Measurements from ENCODE around the gene MPPED1.

Gene MPPED1

DNA sequence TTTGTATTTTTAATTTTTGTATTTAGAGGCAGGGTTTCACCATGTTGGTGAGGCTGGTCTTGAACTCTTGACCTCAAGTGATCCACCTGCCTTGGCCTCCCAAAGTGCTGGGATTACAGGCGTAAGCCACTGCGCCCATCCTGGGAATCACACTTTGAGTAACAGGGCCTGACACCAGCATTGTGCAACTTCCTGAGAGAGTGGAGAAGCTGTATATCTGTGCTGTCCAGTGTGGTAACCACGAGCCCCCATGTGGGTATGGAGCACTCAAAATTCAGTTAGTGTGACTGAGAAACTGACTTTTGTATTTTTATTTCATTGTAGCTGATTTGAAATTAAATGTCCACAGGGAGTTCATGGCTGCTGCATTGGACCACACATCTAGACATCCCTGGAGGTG lies 36.2 kb downstream of the MPPED1 start:
- DNase-seq (ENCODE audit: low spot score) = no peak

DNA sequence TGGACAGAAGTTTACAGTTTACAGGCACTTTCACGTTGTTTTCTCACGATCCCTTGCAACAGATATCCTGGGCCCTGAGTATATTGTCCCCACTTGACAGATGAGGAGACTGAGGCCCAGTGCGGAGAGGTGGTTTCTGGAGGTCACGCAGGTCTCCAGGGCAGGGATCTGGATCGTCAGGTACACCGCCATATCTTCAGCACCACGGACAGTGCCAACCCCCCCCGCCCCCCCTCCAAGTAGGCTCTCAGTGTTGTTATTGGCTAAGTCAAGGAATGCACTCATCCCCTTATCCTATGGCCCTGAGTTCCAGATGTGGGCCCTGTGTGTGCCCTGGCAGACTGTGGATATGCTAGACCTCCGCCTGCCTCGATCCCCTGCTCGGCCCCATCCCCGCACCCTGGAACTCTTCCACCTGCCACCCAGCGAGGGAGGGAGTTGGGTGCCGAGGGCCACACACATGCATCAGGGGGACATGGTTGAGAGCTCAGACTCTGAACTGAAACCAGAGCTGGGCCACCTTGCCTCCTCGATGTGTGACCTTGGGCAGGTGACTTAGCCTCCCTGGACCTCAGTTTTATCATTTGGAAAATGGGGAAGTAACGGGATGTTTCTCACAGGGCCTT lies 37.5 kb downstream of the MPPED1 start:
- DNase-seq (ENCODE audit: low spot score) = no peak

DNA sequence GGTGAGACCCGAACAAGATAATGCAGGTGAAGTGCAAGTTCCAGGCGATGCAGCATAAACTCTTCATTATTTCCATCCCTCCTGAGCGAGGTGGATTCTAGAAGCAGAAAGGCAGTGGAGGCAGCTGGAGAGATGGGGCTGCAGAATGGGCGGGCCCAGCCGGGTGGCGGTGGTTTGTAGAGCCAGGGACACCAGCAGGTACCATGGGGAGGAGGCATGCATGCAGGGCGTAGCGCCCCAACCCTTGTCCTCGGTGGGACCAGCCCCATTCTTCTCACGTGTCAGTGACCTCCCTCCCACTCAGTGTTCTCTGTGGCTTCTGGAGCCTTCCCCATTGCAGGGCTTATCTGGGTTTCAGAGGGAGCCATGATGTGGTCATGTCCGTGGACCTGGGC lies 38.0 kb downstream of the MPPED1 start:
- no peak for DNase-seq (ENCODE audit: low spot score)

DNA sequence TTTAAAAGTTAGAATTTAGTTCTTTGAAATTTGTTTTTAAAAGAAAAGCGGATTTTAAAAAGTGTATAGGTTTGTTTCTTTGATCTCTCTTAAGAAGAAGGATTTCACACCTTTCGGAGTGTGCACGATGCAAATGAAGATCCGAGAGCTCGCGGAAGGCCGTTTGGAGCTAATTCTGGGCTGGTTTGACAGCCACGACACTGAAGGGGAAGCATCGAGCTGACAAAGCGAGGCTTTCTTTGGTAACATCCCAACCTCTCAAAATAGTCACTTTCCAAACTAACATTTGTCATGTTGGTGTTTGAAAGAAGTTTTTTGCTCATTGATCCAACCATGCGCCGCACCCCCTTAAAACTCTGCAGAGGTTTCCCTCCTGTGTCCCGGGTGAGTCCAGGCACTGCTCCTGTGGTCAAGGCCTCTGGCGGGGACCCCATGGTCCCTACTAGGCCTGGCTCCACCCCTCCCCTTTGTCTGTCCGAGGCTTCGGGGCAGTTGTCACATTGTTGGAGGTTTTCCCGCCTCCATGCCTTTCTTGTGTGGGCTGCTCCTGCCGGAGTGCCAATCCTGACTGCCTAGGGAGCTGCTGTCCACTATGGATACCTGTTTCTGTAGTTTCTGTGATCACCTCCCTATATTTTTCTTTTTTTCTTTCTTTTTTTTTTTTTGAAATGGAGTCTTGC lies 39.7 kb downstream of the MPPED1 start:
- no peak for DNase-seq (ENCODE audit: low spot score)

DNA sequence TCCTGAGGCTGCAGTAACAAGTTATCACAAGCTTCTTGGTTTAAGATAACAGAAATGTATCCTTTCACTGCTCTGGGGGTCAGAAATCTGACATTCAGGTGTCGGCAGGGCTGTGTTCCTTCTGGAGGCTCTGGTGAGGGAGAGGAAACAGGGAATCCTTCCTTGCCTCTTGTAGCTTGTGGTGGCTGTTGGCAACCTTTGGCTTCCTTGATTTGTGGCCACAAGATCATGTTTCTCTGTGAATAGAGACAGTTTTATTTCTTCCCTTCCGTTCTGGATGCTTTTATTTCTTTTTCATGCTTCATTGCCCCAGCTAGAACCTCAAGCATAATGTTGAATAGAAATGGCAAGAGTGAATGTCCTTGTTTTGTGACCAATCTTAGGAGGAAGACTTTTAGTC lies 44.0 kb downstream of the MPPED1 start:
- DNase-seq (ENCODE audit: low spot score) = no peak

DNA sequence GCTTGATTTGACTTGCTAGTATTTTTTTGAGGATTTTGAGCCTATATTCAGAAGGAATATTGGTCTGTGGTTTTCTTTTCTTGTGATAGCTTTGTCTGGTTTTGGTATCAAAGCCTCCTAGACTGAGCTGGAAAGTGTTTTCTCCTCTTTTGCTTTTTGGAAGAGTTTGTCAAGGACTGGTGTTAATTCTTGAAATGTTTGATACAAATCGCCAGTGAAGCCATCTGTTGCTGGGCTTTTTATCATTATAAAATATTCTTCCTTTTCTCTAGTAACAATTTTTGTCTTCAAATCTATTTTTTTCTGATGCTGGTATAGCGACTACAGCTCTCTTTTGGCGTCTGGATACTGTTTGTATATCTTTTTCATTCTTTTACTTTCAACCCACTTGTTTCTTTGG lies 45.2 kb downstream of the MPPED1 start:
- no peak for DNase-seq (ENCODE audit: low spot score)

DNA sequence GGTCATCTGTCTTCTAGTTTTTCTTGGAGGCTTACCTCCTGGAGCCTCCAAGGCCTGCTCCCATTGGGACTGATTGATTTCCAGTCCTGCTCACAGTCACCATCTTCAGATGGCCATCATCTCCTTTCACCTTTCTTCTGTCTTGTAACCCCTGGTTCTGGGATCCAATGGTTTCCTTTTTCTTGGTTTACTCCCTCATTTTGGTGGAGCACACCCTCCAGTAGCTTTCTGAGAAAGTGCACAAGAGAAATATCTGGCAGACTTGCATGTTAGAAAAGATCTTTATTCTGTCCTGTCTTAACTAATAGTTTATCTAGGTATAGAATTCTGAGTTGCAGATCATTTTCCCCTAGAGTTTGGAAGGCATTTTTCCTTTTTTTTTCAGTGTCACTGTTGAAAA lies 50.9 kb downstream of the MPPED1 start:
- no peak for DNase-seq (ENCODE audit: low spot score)

DNA sequence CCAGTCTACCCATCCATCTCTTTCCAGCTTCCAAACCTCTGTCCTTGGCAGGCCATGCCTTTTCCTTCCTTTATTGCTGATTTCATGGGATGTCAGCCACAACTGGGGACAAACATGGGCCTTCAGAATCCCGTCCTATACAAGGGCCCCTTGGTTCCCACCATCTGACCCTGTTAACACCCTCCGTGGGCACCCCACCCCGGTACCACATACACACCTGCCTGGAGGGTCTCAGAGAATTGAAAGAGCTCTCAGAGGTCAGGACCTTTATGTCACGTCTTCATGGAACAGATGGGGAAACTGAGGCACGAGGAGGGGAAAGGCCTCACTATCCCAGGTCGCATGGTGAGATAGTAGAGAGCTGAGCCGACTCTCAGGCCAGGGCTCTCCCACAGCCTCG lies 53.0 kb downstream of the MPPED1 start:
- no peak for DNase-seq (ENCODE audit: low spot score)

DNA sequence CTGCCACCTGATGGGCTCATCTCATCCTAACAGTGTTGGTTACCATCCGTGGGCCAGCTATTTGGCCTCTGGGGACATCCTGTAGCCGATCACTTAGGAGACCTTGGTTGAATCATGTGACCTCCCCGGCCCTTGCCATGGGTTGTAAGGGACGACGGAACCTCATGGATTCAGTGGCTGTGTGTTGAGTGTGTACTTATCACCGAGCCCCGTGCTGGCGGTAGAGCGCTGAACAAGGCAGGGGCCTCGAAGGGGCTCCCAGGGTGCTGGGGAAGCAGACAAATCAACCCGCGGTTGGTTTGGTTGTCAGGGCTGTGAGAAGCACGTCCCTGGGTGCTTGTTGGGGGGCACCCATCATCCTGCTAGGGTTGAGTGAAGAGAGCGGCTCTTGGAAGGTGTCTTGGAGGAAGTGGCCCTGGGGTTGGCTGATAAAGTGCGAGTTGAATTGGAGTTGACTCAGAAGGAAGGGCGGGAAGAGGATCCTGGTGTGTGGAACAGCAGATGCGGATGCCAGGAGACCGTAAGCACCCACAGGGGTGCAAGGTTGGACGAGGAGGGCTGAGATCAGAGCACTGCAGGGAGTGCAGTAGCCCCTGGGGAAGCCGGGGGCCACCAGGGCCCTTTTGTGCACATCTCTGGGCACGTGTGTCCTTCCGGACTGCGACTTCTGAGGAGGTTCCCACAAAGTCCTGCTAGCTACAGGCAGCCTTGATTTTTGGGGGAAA lies 53.6 kb downstream of the MPPED1 start:
- no peak for DNase-seq (ENCODE audit: low spot score)

DNA sequence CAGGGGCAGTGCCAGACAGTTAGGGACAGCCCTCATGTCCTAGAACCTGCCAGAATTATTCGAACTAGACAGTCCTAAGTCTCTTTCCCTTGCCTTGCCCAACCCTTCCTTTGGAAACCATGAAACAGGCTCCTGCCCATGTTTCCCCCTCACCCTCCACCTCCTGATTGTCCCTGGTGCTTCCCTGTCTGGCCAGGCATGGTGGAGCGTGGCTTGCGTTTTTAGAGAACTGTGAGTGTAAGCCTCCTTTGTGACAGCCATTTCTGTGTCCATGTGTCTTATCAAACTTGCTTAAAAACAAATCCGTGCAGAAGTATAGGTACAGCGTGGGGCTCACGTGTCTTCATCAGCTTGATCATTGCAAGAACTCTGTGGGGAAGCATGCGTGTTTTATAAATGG lies 54.9 kb downstream of the MPPED1 start:
- no peak for DNase-seq (ENCODE audit: low spot score)

DNA sequence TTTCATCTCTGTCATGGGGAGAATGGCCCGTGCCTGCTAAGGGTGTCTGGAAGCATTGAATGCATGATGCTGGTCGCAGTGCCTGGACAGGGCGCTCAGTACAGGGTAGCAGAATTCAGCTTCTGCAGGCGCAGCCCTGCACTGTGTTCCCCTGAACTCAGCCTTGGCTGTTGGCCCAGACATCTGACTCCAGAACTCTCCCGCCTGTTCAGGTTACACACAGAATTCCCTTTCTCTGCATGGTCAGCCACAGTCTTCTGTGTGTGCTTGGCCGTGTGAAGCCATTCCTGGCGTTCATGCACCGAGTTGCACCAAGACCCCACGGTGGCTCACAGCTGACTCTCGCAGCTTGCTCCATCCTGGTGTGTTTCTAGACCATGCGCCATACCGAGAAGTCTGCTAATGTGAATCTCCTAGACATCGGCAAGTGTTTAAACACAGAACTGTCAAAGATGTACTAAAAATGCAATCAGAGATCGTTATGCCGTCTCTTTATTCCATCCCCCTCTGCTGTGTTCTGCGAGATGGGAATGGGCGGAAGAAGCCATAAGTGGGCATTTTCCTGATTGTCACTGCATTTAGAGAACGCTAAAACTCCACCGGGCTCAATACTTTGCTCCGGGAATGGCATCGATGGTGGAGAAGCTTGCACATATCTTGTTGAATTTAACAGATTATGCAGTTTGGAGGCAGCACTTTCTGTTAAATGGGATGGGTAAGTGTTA lies 55.6 kb downstream of the MPPED1 start:
- DNase-seq (ENCODE audit: low spot score) = no peak

DNA sequence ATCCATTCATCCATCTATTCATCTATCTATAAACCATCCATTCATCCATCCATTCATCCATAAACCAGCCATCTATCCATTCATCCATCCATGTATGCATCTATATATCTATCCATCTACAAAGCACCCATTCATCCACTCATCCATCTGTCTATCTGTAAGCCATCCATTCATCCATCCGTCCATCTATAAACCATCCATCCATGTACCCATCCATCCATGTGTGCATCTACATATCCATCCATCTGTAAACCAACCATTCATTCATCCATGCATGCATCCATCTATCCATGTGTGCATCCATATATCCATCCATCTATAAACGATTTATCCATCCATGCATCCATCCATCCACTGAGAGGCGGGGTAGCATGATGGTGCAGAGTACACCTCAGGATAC lies 58.4 kb downstream of the MPPED1 start:
- DNase-seq (ENCODE audit: low spot score) = no peak

DNA sequence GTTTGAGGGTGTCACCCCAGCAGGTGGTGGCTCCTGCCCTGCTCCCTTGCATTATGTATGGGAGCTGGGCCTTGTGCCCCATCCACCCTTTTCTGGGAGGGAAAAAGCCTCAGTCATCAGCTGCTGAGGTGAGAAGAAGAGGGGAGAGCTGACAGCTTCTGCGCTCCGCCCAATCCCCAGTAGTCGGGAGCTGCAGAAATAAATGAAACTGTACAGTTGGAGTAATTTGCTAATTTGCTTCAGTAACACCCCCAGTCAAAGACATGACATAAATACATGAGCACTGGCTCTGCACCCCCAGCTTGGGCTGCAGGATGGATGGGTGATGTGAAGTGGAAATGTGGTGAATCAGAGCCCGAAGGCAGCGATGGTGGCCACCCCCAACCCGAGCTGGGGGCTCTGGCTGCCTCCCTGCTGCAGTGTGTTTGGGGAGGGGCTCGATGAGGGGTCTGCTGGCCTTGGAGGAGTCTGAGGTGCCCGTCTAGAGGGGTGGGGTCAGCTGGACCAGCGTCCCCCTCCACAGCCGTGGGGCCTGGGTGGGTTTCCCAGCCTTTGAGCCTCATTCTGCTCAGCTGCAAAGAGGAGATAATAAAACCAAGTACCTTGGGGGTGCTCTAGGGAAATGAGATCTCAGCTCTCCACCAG lies 59.2 kb downstream of the MPPED1 start:
- no peak for DNase-seq (ENCODE audit: low spot score)

DNA sequence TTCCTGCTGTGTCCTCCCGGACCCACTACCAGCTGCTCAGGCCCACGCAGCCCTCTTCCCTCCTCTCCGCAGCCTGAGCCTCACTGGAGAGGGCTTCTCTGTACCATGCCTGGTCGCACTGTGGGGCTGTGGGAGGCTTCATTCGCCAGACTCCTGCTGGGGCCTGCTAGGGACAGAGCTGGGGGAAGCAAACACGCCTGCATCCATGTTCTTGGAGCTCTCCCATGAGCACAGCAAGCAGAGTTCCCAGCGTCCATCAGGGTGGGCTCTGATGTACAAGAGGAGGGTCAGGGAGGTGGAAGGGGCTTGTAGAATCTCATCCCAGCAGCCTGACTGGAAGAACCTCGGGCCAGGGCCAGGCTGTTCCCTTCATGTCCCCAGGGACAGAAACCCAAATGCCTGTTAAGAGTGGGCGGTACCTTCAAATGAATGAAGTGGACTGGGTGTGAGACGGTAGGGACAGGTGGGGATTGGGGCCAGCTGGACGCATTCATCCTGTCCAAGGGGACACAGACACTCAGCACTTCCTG lies 59.9 kb downstream of the MPPED1 start:
- DNase-seq (ENCODE audit: low spot score) = no peak

DNA sequence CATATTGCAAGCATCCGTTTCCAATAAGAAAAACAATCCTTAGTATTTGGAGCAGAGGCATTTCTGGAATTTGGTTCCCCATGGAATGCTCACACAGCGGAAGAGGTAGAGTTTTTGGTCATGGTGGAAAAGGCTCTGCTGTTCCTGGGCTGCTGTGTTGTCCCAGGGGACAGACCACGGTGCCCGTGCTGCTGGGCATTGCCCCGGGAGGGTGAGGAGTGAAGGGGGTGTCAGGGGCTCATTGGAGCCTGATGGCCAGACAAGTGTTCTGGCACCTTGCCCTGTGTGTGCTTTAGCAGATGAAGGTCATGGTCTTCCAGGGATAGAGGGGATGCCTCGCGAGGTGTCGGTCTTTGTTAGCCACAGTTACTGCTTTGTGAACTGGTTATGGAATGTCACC lies 61.2 kb downstream of the MPPED1 start:
- no peak for DNase-seq (ENCODE audit: low spot score)

DNA sequence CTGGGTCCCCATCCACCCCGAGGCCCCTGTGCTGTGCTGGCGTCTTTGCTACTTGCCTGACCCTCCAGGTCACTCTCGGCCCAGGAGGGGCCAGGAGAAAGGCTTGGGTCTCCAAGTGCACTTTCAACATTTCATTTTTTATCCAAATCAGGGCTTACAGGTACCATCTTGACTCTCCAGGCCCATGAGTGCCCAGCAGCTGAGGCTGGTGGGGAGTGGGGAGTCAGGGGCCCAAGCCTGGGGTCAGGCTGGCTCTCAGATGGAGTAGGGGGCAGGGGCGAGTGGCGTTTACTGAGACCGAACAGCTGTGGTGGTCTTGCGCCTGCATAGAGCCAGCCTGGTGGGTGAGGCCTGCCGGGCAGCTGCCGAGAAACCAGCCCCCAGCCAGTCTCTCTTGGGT lies 61.6 kb downstream of the MPPED1 start:
- no peak for DNase-seq (ENCODE audit: low spot score)

DNA sequence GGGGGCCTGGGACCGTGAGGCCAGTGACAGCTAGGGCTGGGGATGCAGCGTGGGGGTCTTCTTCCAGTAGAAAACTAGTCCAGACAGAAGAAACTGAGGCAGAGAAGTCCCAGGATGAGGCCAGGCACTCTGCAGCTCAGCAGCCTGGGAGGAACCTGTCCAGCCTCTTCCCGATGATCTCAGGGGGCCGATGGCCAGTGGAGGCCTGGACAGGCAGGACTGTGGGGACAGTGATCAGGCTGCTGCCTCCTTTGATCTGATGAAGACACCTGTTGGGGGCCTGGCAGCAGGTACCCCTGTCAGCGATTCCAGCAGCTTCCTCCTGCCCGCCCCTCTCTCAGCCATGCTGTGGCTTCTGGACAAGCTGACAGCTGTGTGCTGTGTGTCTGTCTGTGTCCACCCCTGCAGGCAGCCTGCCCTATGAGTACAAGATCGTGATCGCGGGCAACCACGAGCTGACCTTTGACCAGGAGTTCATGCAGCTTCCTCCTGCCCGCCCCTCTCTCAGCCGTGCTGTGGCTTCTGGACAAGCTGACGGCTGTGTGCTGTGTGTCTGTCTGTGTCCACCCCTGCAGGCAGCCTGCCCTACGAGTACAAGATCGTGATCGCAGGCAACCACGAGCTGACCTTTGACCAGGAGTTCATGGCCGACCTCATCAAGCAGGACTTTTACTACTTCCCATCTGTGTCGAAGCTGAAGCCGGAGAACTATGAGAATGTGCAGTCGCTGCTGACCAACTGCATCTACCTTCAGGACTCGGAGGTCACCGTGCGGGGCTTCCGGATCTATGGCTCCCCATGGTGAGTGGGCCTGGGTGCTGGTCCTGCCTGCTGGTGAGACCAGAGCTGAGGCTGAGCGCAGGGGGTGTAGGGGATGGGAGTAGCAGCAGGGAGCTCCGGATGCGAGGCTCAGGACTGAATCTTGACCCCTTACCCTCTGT lies 62.6 kb downstream of the MPPED1 start:
- DNase-seq (ENCODE audit: low spot score) = no peak

DNA sequence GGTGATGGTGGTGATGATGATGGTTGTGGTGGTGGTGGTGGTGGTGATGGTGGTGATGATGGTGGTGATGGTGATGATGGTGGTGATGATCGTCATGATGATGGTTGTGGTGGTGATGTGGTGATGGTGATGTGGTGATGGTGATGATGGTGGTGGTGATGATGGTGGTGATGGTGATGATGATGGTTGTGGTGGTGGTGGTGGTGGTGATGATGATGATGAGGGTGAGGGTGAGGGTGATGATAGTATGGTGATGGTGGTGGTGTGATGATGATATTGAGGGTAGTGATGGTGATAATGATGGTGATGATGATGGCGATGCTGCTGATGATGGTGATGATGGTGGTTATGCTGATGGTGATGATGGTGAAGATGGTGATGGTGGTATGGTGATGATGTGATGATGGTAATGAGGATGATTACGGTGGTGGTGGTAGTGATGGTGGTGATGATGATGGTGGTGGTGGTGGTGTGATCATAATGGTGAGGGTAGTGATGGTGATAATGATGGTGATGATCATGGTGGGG lies 63.8 kb downstream of the MPPED1 start:
- DNase-seq (ENCODE audit: low spot score) = no peak

DNA sequence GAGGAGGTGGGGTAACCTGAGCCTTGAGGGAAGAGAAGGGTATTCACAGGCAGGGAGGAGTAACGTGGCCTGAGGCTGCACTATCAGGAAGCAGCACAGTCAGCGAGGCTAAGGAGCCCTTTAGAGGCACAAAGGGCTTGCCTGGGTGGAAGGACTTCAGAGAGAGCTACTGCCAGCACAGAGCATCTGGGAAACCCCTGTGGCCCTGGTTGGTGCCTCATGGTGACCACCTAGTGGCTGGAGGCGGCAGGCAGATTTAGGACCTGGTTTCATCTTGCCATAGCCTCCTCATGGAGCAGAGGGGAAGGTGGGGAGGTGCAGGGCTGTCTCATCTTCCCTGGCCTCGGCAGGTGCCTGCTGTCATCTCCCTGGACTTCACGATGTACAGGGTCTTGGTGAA lies 64.5 kb downstream of the MPPED1 start:
- DNase-seq (ENCODE audit: low spot score) = no peak

All from hematopoietic multipotent progenitor cell treated with erythropoietin and hydrocortisone succinate and interleukin-3 and kit ligand, for 17 days (in vitro differentiated cells).